CD4-positive, alpha-beta T cell treated with Interleukin-21 for 1 hour (primary cell): ENCODE measurements around the gene BBC3.

Experiments
- DNase-seq: peaks from one replicate; pipeline ENCODE4 v3.0.0-alpha.2; 2020

BBC3 gene

GRCh38 chr19:47230054-47230920 lies 712 bp downstream of the BBC3 start:
- peak; percentile 89 for DNase-seq

GRCh38 chr19:47229676-47230053 lies 1.3 kb downstream of the BBC3 start:
- no peak for DNase-seq

- peak; percentile 68 for DNase-seq
Measured at GRCh38 chr19:47228937-47229675, 1.9 kb downstream of the BBC3 start.

- peak; percentile 57 for DNase-seq
Measured at GRCh38 chr19:47228168-47228936, 2.6 kb downstream of the BBC3 start.

- DNase-seq, result peak; percentile 73
Measured at GRCh38 chr19:47227352-47228167, 3.4 kb downstream of the BBC3 start.

- DNase-seq, result peak; percentile 82
Measured at GRCh38 chr19:47226426-47227351, 4.3 kb downstream of the BBC3 start.

GRCh38 chr19:47225746-47226425 lies 5.1 kb downstream of the BBC3 start:
- peak; percentile 92 for DNase-seq

- DNase-seq, result no peak
Measured at GRCh38 chr19:47221890-47222289, 9.1 kb downstream of the BBC3 start.

- DNase-seq, result no peak
Measured at GRCh38 chr19:47221080-47221841, 9.7 kb downstream of the BBC3 start.

GRCh38 chr19:47215581-47215980 lies 15.4 kb downstream of the BBC3 start:
- no peak for DNase-seq

- peak; percentile 85 for DNase-seq
Measured at GRCh38 chr19:47210689-47211316, 20.2 kb downstream of the BBC3 start.

- no peak for DNase-seq
Measured at GRCh38 chr19:47210180-47210490, 20.9 kb downstream of the BBC3 start.

- DNase-seq, result no peak
Measured at GRCh38 chr19:47209319-47210179, 21.4 kb downstream of the BBC3 start.

- no peak for DNase-seq
Measured at GRCh38 chr19:47203254-47203653, 27.7 kb downstream of the BBC3 start.

GRCh38 chr19:47200530-47200929 lies 30.5 kb downstream of the BBC3 start:
- DNase-seq, result no peak

- no peak for DNase-seq
Measured at GRCh38 chr19:47197141-47197540, 33.9 kb downstream of the BBC3 start.

- DNase-seq, result no peak
Measured at GRCh38 chr19:47195434-47195833, 35.6 kb downstream of the BBC3 start.

- peak; percentile 52 for DNase-seq
Measured at GRCh38 chr19:47190167-47190727, 40.8 kb downstream of the BBC3 start.
